Astrocyte of the cerebellum (primary cell): ENCODE results near the gene PLPP6.
"Not testable (repeated sequence)": the region's sequence is repeated elsewhere in the genome, so short reads cannot be mapped to it uniquely, and the experiment has no call there.

Source experiments
- DNase-seq: peaks from one replicate; pipeline ENCODE4 v3.0.0-alpha.2; 2011; ENCODE audit warnings: low read depth
- H3K4me3 ChIP-seq: 2 replicates; pipeline ENCODE4 v1.5.1; 2011; ENCODE audit warnings: mild to moderate bottlenecking, low read depth, low read length, moderate library complexity
- CTCF ChIP-seq: IDR thresholded peaks from 2 replicates; pipeline ENCODE4 v1.5.1; 2012; ENCODE audit warnings: low read length, low read depth, moderate library complexity, mild to moderate bottlenecking; ENCODE audit errors: missing control alignments
- in situ Hi-C: cut with HindIII; loops from 2 replicates; pipeline ENCODE4 v1.10.0; 2017; ENCODE audit warnings: low sequenced_read_pairs

The PLPP6 gene

GRCh38 chr9:4640027-4640426, 22.1 kb upstream of the PLPP6 start:
- DNase-seq = peak; percentile 22
- in situ Hi-C loops = loop anchor here (25.0 kb wide), 1 partner anchor 228 kb away; no protein-coding TSS in a partner anchor
- peak; percentile 65 for TF ChIP-seq CTCF
- no peak overlapping the region for H3K4me3 ChIP-seq

GRCh38 chr9:4642351-4642750, 19.7 kb upstream of the PLPP6 start:
- in situ Hi-C loops = loop anchor here (25.0 kb wide), 1 partner anchor 230 kb away; no protein-coding TSS in a partner anchor
- no peak overlapping the region for H3K4me3 ChIP-seq
- no peak for TF ChIP-seq CTCF
- DNase-seq = no peak

- no peak for DNase-seq
- no peak for TF ChIP-seq CTCF
- no peak overlapping the region for H3K4me3 ChIP-seq
- in situ Hi-C loops = no loop called here
Observed at GRCh38 chr9:4654084-4654483, 8.0 kb upstream of the PLPP6 start.

- no peak for TF ChIP-seq CTCF
- in situ Hi-C loops = no loop called here
- no peak overlapping the region for H3K4me3 ChIP-seq
- no peak for DNase-seq
Observed at GRCh38 chr9:4654538-4654937, 7.6 kb upstream of the PLPP6 start.

- in situ Hi-C loops, H3K4me3 ChIP-seq, DNase-seq: not testable (repeated sequence)
Observed at GRCh38 chr9:4656196-4656595, 5.9 kb upstream of the PLPP6 start.

GRCh38 chr9:4656621-4657020, 5.5 kb upstream of the PLPP6 start:
- H3K4me3 ChIP-seq = no peak overlapping the region
- in situ Hi-C loops = no loop called here
- no peak for TF ChIP-seq CTCF
- DNase-seq = no peak

GRCh38 chr9:4657426-4658159, 4.5 kb upstream of the PLPP6 start:
- no peak overlapping the region for H3K4me3 ChIP-seq
- in situ Hi-C loops = no loop called here
- DNase-seq = no peak
- no peak for TF ChIP-seq CTCF

- H3K4me3 ChIP-seq, DNase-seq, in situ Hi-C loops: not testable (repeated sequence)
Observed at GRCh38 chr9:4660665-4661064, 1.4 kb upstream of the PLPP6 start.
